Endothelial cell of umbilical vein (primary cell): Measurements from ENCODE around the gene GPR161. TPM values are rescaled to one million over a fixed set of nuclear protein-coding genes. Genes with fewer than 3 reads are reported as not detected.

Source experiments
- BruUV-seq: library from RNA; stranded (reverse); fragments of 400-500 nt; replicated peaks from 2 replicates; lab custom pipeline; 2021; lab: Mats Ljungman, UMichigan
- CTCF ChIA-PET: fragments of 300-600, 350-600 bp; sonication (Branson Sonifier 250); formaldehyde crosslinking; loops from one replicate; lab custom pipeline; 2021; ENCODE audit warnings: antibody characterized with exemption, inconsistent platforms; lab: Charles Lee
- POLR2A ChIA-PET: fragments of 300-600, 350-600 bp; sonication (Branson Sonifier 250); formaldehyde crosslinking; loops from one replicate; lab custom pipeline; 2021; ENCODE audit warnings: antibody characterized with exemption, inconsistent platforms; lab: Charles Lee
- DNase-seq: peaks from one replicate; pipeline ENCODE4 v3.0.0-alpha.2; 2011; ENCODE audit warnings: low read depth, low spot score
- FAIRE-seq: peaks from 2 replicates; lab custom pipeline; 2011; peaks lifted over from hg19 to GRCh38; lab: Jason Lieb, UNC
- H2AFZ ChIP-seq: 2 replicates; pipeline ENCODE4 v1.6.0; 2012; ENCODE audit warnings: low read depth, low read length, control low read depth, inconsistent platforms
- H3K27ac ChIP-seq: 2 replicates; pipeline ENCODE4 v1.5.1; 2011; ENCODE audit warnings: low read depth, mild to moderate bottlenecking, control low read depth, low read length, moderate library complexity; ENCODE audit not compliant: insufficient read depth
- H3K27me3 ChIP-seq, 2 experiments: 2 replicates each; pipeline versions ENCODE4 v1.6.0 to v1.6.1; 2011; ENCODE audit warnings: low read length in 2 of 2, mixed read lengths in 1 of 2; ENCODE audit not compliant: control insufficient read depth in 2 of 2, insufficient read depth in 2 of 2
- H3K36me3 ChIP-seq, 2 experiments: 2 replicates in 1 of 2; 3 replicates in 1 of 2; pipeline ENCODE4 v1.5.1; 2011; ENCODE audit warnings: low read length in 2 of 2, mild to moderate bottlenecking in 1 of 2, moderate library complexity in 1 of 2; ENCODE audit not compliant: control insufficient read depth in 2 of 2, insufficient read depth in 2 of 2; ENCODE audit errors: extremely low read depth in 1 of 2
- H3K4me1 ChIP-seq: 3 replicates; pipeline ENCODE4 v1.5.1; 2011; ENCODE audit warnings: mild to moderate bottlenecking, low read length; ENCODE audit not compliant: control insufficient read depth, insufficient read depth; ENCODE audit errors: extremely low read depth
- H3K4me2 ChIP-seq: 2 replicates; pipeline ENCODE4 v1.6.1; 2011; ENCODE audit warnings: low read length, control low read depth, mixed read lengths; ENCODE audit not compliant: insufficient read depth
- H3K4me3 ChIP-seq, 3 experiments: fragments of 200-600 bp in 1 of 3; sonication (generic), shearing (Covaris generic) in 1 of 3; replicated peaks in 1 of 3; 2 replicates each; pipeline ENCODE4 v1.5.1; 2011 to 2016; ENCODE audit warnings: control low read depth in 3 of 3, low read length in 3 of 3, mild to moderate bottlenecking in 2 of 3, inconsistent platforms in 1 of 3, low read depth in 1 of 3, moderate library complexity in 1 of 3; ENCODE audit not compliant: insufficient read depth in 1 of 3
- H3K79me2 ChIP-seq: 2 replicates; pipeline ENCODE4 v1.6.0; 2012; ENCODE audit warnings: low read length, inconsistent platforms; ENCODE audit not compliant: control insufficient read depth, insufficient read depth
- H3K9ac ChIP-seq: replicated peaks from 2 replicates; pipeline ENCODE3; 2011; ENCODE audit warnings: low read length, control low read depth; ENCODE audit not compliant: insufficient read depth; ENCODE audit errors: extremely low read depth
- H3K9me1 ChIP-seq: replicated peaks from 3 replicates; pipeline ENCODE4 v1.6.0; 2011; ENCODE audit warnings: mild to moderate bottlenecking, low read length; ENCODE audit not compliant: control insufficient read depth, insufficient read depth; ENCODE audit errors: extremely low read depth
- H3K9me3 ChIP-seq: replicated peaks from 2 replicates; pipeline ENCODE4 v1.5.1; 2012; ENCODE audit warnings: low read length, inconsistent platforms; ENCODE audit not compliant: control insufficient read depth, insufficient read depth
- H4K20me1 ChIP-seq: replicated peaks from 2 replicates; pipeline ENCODE3; 2011; ENCODE audit warnings: mild to moderate bottlenecking, low read length; ENCODE audit not compliant: control insufficient read depth, insufficient read depth; ENCODE audit errors: extremely low read depth
- EZH2 ChIP-seq: IDR thresholded peaks from 2 replicates; pipeline ENCODE4 v1.6.1; 2012; ENCODE audit warnings: borderline replicate concordance, low read depth, mild to moderate bottlenecking, moderate library complexity, low read length, inconsistent platforms; ENCODE audit not compliant: severe bottlenecking
- FOS ChIP-seq: IDR thresholded peaks from 2 replicates; pipeline ENCODE4 v1.6.1; 2011; ENCODE audit warnings: mild to moderate bottlenecking, low read length, moderate library complexity, borderline replicate concordance; ENCODE audit not compliant: insufficient read depth
- GATA2 ChIP-seq: IDR thresholded peaks from 2 replicates; pipeline ENCODE4 v1.7.0; 2011; ENCODE audit warnings: low read depth, mild to moderate bottlenecking, moderate library complexity, mixed read lengths, low read length; ENCODE audit not compliant: insufficient read length, insufficient read depth
- JUN ChIP-seq: IDR thresholded peaks from 2 replicates; pipeline ENCODE4 v1.6.1; 2011; ENCODE audit warnings: borderline replicate concordance, low read depth; ENCODE audit not compliant: insufficient read length, insufficient read depth
- MYC ChIP-seq: IDR thresholded peaks from one replicate; pipeline ENCODE4 v1.6.1; 2011; ENCODE audit warnings: mild to moderate bottlenecking, low read depth, low read length
- POLR2A ChIP-seq: IDR thresholded peaks from 2 replicates; pipeline ENCODE4 v1.6.1; 2012; ENCODE audit warnings: low read depth, mild to moderate bottlenecking, control low read depth, low read length
- POLR2AphosphoS5 ChIP-seq: IDR thresholded peaks from 2 replicates; pipeline ENCODE4 v1.6.1; 2012; ENCODE audit warnings: low read depth, mild to moderate bottlenecking, control low read depth, low read length, moderate library complexity; ENCODE audit not compliant: insufficient read depth
- dilution Hi-C: fragments of 300-500 bp; cut with MboI; formaldehyde crosslinking; loops from one replicate; pipeline ENCODE4 v1.15.0; 2019; ENCODE audit warnings: low sequenced_read_pairs; ENCODE audit not compliant: extremely low pct_ligation_motif_present
- intact Hi-C: fragments of 100-400 bp; cut with micrococcal nuclease; formaldehyde crosslinking; loops from one replicate; pipeline ENCODE4 v1.10.0; 2022
- polyA plus RNA-seq, 4 experiments: library from polyadenylated mRNA; depleted of rRNA in 3 of 4; stranded (reverse) in 3 of 4; unstranded in 1 of 4; fragments of >200 nt; gene quantifications; 2 replicates each; pipeline versions ENCODE4 v1.2.1 to v1.2.3, GENCODE V29; 2011 to 2012; ENCODE audit warnings: missing spikeins in 1 of 4
- total RNA-seq: library from RNA; stranded (reverse); gene quantifications from 2 replicates; pipeline ENCODE4 v1.2.3, GENCODE V29; 2021
- TF ChIP-seq, protein P1 (sequence below), 2 donors: IDR thresholded peaks; 1 replicate in 1 of 2; 2 replicates in 1 of 2; pipeline ENCODE4 v1.5.1; 2011; ENCODE audit warnings: low read length in 2 of 2, mild to moderate bottlenecking in 2 of 2, moderate library complexity in 2 of 2, control low read depth in 1 of 2, inconsistent platforms in 1 of 2, low read depth in 1 of 2; ENCODE audit not compliant: insufficient read depth in 1 of 2; ENCODE audit errors: extremely low read depth in 1 of 2
- TF ChIP-seq, protein P2 (sequence below): IDR thresholded peaks from 2 replicates; pipeline ENCODE4 v1.6.1; 2011; ENCODE audit not compliant: insufficient read depth, insufficient read length

Gene GPR161
- total and polyA plus RNA-seq, 2 donors (not counting 3 experiments of a cell fraction or from before 2014, with no cell fraction given): 34.7 to 36.5 TPM

DNA sequence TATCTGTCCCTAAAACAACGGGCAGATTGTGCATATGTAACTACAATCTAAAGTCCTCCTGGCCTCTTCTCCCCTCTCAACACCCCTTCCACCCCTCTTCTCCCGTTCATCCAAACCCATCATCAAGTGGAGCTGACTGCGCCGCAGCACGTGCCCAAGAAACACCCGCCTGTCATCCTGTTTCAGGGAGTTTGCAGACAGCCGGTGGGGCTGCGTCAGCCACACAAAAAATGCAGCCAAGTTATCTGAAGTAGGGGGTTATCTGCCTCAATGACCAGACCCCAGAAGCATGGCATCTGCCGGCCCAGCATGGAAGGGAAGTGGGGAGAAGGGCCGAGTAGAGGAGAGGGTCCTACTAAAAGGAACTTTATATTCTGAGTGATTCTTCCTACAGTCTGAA lies 49.0 kb downstream of the GPR161 start:
- ChIA-PET POLR2A (no interaction called here), CTCF (no interaction called here)
- Histone ChIP-seq H3K27me3 (no peaks in the 10 kb centered on the region), H3K4me3 (no peak overlapping the region), H3K9me3 (no peaks in the 10 kb centered on the region), H3K9ac (no peak overlapping the region), H2AFZ (no peak overlapping the region), H3K4me1 (no peaks in the 10 kb centered on the region), H3K4me2 (no peak overlapping the region), H3K27ac (no peak overlapping the region), H3K9me1 (no peaks in the 10 kb centered on the region), H3K79me2 (no peaks in the 10 kb centered on the region), H3K36me3 (peaks cover 0 to 13% of the 10 kb centered on the region in 2 experiments), H4K20me1 (no peaks in the 10 kb centered on the region)
- dilution Hi-C loops: no loop called here
- DNase-seq: no peak
- BruUV-seq: no TSS peak
- no peak for FAIRE-seq
- intact Hi-C loops: loop anchor here (5.0 kb wide), 1 partner anchor 140 kb away; the partner anchor contains the start of gene SFT2D2
- TF ChIP-seq FOS (no peak), EZH2 (no peak), POLR2AphosphoS5 (no peak), POLR2A (no peak), GATA2 (no peak), JUN (no peak), MYC (no peak)
- TF ChIP-seq, protein P1, sequence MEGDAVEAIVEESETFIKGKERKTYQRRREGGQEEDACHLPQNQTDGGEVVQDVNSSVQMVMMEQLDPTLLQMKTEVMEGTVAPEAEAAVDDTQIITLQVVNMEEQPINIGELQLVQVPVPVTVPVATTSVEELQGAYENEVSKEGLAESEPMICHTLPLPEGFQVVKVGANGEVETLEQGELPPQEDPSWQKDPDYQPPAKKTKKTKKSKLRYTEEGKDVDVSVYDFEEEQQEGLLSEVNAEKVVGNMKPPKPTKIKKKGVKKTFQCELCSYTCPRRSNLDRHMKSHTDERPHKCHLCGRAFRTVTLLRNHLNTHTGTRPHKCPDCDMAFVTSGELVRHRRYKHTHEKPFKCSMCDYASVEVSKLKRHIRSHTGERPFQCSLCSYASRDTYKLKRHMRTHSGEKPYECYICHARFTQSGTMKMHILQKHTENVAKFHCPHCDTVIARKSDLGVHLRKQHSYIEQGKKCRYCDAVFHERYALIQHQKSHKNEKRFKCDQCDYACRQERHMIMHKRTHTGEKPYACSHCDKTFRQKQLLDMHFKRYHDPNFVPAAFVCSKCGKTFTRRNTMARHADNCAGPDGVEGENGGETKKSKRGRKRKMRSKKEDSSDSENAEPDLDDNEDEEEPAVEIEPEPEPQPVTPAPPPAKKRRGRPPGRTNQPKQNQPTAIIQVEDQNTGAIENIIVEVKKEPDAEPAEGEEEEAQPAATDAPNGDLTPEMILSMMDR (IDR thresholded peaks at IDR 0.05; ENCODE audit: extremely low read depth in 1 of 2, insufficient read depth in 1 of 2, low read depth in 1 of 2, low read length in 2 of 2): no peak
- TF ChIP-seq, protein P2, sequence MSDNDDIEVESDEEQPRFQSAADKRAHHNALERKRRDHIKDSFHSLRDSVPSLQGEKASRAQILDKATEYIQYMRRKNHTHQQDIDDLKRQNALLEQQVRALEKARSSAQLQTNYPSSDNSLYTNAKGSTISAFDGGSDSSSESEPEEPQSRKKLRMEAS: no peak
